SK-N-SH treated with all-trans-retinoic acid at 6 μM for 48 hours (cell line): ENCODE data around the gene ZNF536.

ENCODE experiments used
- ARNTL ChIP-seq: fragments of 450-650 bp; formaldehyde crosslinking; IDR thresholded peaks from 2 replicates; pipeline ENCODE4 v1.5.0; 2020; ENCODE audit warnings: low read depth, mild to moderate bottlenecking, moderate library complexity, borderline replicate concordance
- CREB5 ChIP-seq: fragments of 250-450 bp; sonication (Bioruptor Pico); IDR thresholded peaks from 2 replicates; pipeline ENCODE4 v1.5.1; 2020; ENCODE audit warnings: low read depth, mild to moderate bottlenecking, moderate library complexity
- CSDC2 ChIP-seq: fragments of 250-450 bp; sonication (Bioruptor Pico); IDR thresholded peaks from 2 replicates; pipeline ENCODE4 v1.5.0; 2020; ENCODE audit warnings: mild to moderate bottlenecking, moderate library complexity
- ISL1 ChIP-seq: fragments of 250-450 bp; sonication (Bioruptor Pico); IDR thresholded peaks from 2 replicates; pipeline ENCODE4 v2.1.2; 2022; ENCODE audit warnings: mild to moderate bottlenecking, moderate library complexity
- PPARA ChIP-seq: fragments of 250-450 bp; sonication (Bioruptor Pico); IDR thresholded peaks from 2 replicates; pipeline ENCODE4 v1.5.0; 2020; ENCODE audit warnings: mild to moderate bottlenecking, borderline replicate concordance
- RARB ChIP-seq: fragments of 250-450 bp; sonication (Bioruptor Pico); IDR thresholded peaks from 2 replicates; pipeline ENCODE4 v1.8.0; 2021; ENCODE audit warnings: mild to moderate bottlenecking, moderate library complexity
- TSHZ2 ChIP-seq: fragments of 250-450 bp; sonication (Bioruptor Pico); IDR thresholded peaks from 2 replicates; pipeline ENCODE4 v1.5.0; 2020; ENCODE audit warnings: mild to moderate bottlenecking, moderate library complexity
- ZC3H10 ChIP-seq: fragments of 250-450 bp; sonication (Bioruptor Pico); IDR thresholded peaks from 2 replicates; pipeline ENCODE4 v1.5.1; 2021; ENCODE audit warnings: mild to moderate bottlenecking, moderate library complexity
- ZFP3 ChIP-seq: fragments of 250-450 bp; sonication (Bioruptor Pico); IDR thresholded peaks from 2 replicates; pipeline ENCODE4 v1.5.0; 2020; ENCODE audit warnings: mild to moderate bottlenecking, moderate library complexity
- ZNF565 ChIP-seq: fragments of 450-650 bp; formaldehyde crosslinking; conservative IDR thresholded peaks from 2 replicates; pipeline ENCODE4 v1.5.0; 2020; ENCODE audit warnings: low read depth, mild to moderate bottlenecking, moderate library complexity
- TF ChIP-seq, protein P1 (sequence below): fragments of 250-450 bp; sonication (Bioruptor Pico); IDR thresholded peaks from 2 replicates; pipeline ENCODE4 v1.8.0; 2020; ENCODE audit warnings: mild to moderate bottlenecking, moderate library complexity, borderline replicate concordance

DNA sequence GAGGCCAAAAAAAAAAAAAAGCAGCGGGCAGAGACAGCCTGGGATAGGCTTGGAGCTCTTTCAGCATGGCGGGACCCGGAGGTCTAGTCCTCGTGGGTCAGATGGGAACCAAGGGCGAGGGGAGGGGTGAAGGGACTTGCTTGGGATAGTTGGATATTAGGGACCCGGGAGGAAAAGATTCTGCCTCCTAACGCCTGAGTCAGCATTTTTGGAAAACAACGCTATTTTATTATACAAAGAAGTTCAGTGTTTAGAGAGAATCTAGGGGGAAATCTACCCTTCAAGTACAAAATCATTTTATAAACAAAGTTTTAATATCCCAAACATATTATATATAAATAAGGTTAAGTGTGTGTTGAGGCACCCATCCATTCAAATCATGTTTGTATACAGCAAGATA, 156.7 kb downstream of the ZNF536 start:
- no peak for TF ChIP-seq CREB5
- TF ChIP-seq ZNF565, result no peak
- no peak for TF ChIP-seq ZC3H10 (CRISPR knock-in tag)
- TF ChIP-seq ZFP3, result no peak
- no peak for TF ChIP-seq ARNTL (CRISPR knock-in tag)
- TF ChIP-seq ISL1 (CRISPR knock-in tag), result no peak
- TF ChIP-seq CSDC2 (CRISPR knock-in tag), result no peak
- TF ChIP-seq, protein P1, sequence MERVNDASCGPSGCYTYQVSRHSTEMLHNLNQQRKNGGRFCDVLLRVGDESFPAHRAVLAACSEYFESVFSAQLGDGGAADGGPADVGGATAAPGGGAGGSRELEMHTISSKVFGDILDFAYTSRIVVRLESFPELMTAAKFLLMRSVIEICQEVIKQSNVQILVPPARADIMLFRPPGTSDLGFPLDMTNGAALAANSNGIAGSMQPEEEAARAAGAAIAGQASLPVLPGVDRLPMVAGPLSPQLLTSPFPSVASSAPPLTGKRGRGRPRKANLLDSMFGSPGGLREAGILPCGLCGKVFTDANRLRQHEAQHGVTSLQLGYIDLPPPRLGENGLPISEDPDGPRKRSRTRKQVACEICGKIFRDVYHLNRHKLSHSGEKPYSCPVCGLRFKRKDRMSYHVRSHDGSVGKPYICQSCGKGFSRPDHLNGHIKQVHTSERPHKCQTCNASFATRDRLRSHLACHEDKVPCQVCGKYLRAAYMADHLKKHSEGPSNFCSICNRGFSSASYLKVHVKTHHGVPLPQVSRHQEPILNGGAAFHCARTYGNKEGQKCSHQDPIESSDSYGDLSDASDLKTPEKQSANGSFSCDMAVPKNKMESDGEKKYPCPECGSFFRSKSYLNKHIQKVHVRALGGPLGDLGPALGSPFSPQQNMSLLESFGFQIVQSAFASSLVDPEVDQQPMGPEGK (CRISPR knock-in tag), result no peak
- TF ChIP-seq RARB (CRISPR knock-in tag), result no peak
- no peak for TF ChIP-seq PPARA (CRISPR knock-in tag)
- TF ChIP-seq TSHZ2 (CRISPR knock-in tag), result no peak
